Measurements from ENCODE around the gene CCNL1.
"Not testable (repeated sequence)": the region's sequence is repeated elsewhere in the genome, so short reads cannot be mapped to it uniquely, and the experiment has no call there.

Gene CCNL1

GRCh38 chr3:157103280-157103679 is 56.7 kb downstream of the CCNL1 start:
- no peak for DNase-seq (ENCODE audit: low read depth)

DNA sequence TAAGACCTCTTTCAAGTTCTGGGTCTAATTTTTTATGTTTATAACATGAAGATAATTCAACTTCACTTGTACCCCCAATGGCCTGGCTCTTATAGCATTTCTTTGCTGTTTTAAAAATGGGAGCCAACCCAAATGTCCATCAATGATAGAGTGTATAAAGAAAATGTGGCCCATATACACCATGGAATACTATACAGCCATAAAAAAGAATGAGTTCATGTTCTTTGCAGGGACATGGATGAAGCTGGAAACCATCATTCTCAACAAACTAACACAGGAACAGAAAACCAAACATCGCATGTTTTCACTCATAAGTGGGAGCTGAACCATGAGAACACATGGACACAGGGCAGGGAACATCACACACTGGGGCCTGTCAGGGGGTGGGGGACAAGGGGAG is 57.4 kb downstream of the CCNL1 start:
- not testable (repeated sequence) for DNase-seq (ENCODE audit: low read depth)

DNA sequence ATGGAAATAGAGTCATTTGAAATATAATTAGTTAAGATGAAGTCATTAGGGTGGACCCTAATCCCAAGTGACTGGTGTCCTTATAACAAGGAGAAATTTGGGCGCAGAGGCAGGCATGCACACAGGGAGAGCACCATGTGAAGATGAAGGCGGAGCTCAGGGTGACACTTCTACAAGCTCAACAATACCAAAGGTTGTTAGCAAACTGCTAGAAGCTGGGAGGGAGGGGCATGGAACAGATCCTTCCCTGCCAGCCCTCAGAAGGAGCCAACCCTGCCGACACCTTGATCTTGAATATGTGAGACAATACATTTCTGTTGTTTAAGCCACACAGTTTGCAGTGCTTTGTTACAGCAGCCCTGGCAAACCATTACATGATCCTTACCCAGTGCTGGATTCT is 57.8 kb downstream of the CCNL1 start:
- DNase-seq (ENCODE audit: low read depth): no peak

GRCh38 chr3:157101486-157101885 is 58.5 kb downstream of the CCNL1 start:
- DNase-seq (ENCODE audit: low read depth): no peak

- no peak for DNase-seq (ENCODE audit: low read depth)
Observed at GRCh38 chr3:157100608-157101396, 59.1 kb downstream of the CCNL1 start.

DNA sequence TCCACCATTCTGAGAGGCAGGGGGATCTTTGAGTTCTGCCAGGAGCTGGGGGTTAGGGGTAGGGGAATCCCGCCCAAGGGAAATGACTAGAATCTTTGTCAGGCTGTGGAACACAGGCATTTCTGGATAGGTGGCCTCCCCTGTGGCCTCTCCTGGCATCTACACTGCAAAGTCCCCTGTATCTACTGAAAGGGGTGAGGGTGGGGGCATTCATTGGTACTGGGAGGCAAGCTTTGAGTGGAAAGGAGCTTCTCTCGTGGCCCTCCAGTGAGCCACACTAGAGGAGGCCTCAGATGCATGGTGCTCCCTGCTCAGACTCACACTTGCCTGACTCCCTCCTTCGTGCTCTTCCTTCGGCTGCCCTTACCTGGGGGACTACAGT is 59.9 kb downstream of the CCNL1 start:
- DNase-seq (ENCODE audit: low read depth): no peak

- no peak for DNase-seq (ENCODE audit: low read depth)
Observed at GRCh38 chr3:157099326-157100095, 60.4 kb downstream of the CCNL1 start.

GRCh38 chr3:157098823-157099185 is 61.1 kb downstream of the CCNL1 start:
- DNase-seq (ENCODE audit: low read depth): no peak

DNA sequence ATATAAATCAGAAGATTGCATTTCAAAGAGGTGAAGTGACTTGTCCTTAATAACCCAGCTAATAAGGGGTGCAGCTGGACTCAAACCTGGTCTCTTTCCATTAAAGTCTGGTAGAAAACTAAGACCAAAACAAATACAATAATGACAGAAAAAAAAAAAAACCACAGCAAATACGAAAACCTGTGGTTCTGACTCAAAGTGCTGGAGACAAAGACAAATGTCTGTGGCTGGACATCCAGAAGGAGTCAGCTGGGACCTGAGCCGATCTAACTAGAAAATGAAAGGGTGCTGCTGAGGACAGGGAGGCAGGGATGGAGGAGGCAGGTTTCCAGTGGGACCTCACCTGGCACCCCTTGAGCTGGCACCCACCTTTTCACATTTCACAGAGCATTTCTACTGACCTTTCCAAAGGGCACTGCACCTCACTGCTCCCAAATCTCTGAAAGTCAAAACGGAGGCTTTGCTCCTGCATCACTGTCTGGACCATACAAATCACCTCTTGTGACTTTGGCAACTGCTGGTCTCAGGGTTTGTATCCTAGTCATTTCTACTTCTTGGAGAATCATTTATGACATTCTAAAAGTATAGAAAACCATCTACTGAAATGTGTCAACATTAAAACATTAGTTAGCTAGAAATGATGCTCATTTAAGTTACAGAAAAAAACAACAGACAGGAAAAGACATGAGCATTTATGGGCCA is 61.7 kb downstream of the CCNL1 start:
- DNase-seq (ENCODE audit: low read depth): no peak

All from stimulated activated CD8-positive, alpha-beta memory T cell treated with anti-CD3 and anti-CD28 coated beads, Interleukin-12 subunit alpha, Interleukin-12 subunit beta, amount 100 ng/mL, for 1 hour (primary cell).